HEK293 (cell line): ENCODE measurements around the gene GBP7.

Source experiments
- CTCF ChIA-PET: fragments of 350-600 bp; formaldehyde crosslinking; extraction: SDS; loops from one replicate; lab custom pipeline; 2021; ENCODE audit warnings: antibody characterized with exemption; lab: Yijun Ruan, JAX
- POLR2A ChIA-PET: fragments of 300-600 bp; formaldehyde crosslinking; extraction: SDS; loops from one replicate; lab custom pipeline; 2020; ENCODE audit warnings: antibody characterized with exemption, inconsistent platforms; lab: Yijun Ruan, JAX
- H3K27ac ChIP-seq: fragments of 200-500 bp; sonication (Bioruptor generic); 2 replicates; pipeline ENCODE4 v1.5.1; 2014; ENCODE audit warnings: low read depth, low read length, control low read depth, inconsistent platforms; ENCODE audit errors: extremely low read depth
- H3K36me3 ChIP-seq, 2 experiments: fragments of 200-500 bp in 1 of 2; sonication (Bioruptor generic) in 1 of 2; 1 replicate in 1 of 2; 2 replicates in 1 of 2; pipeline ENCODE4 v1.5.1; 2014 to 2017; ENCODE audit warnings: inconsistent platforms in 2 of 2, low read length in 2 of 2; ENCODE audit not compliant: control insufficient read depth in 2 of 2, insufficient read depth in 1 of 2
- H3K4me1 ChIP-seq: fragments of 200-500 bp; sonication (Bioruptor generic); 2 replicates; pipeline ENCODE4 v1.5.1; 2014; ENCODE audit warnings: mild to moderate bottlenecking, low read length, inconsistent platforms; ENCODE audit not compliant: control insufficient read depth, insufficient read depth
- H3K4me3 ChIP-seq: 2 replicates; pipeline ENCODE4 v1.5.1; 2011; ENCODE audit warnings: low read depth, mild to moderate bottlenecking, control low read depth, low read length, moderate library complexity
- H3K9me3 ChIP-seq: fragments of 200-500 bp; sonication (Bioruptor generic); 2 replicates; pipeline ENCODE4 v1.5.1; 2014; ENCODE audit warnings: low read depth, low read length, inconsistent platforms; ENCODE audit not compliant: control insufficient read depth, insufficient read depth
- GLI2 ChIP-seq: fragments of 450-650 bp; formaldehyde crosslinking; IDR thresholded peaks from 2 replicates; pipeline ENCODE4; 2017; ENCODE audit warnings: missing biosample characterization, missing genetic modification characterization, low read depth, borderline replicate concordance
- SCRT2 ChIP-seq: fragments of 450-650 bp; formaldehyde crosslinking; IDR thresholded peaks from 2 replicates; pipeline ENCODE4 v1.5.1; 2016; ENCODE audit warnings: missing biosample characterization, missing genetic modification characterization
- YY2 ChIP-seq: fragments of 450-650 bp; formaldehyde crosslinking; IDR thresholded peaks from 2 replicates; pipeline ENCODE4 v1.5.1; 2016; ENCODE audit warnings: missing biosample characterization, missing genetic modification characterization
- ZBTB10 ChIP-seq: fragments of 450-650 bp; formaldehyde crosslinking; IDR thresholded peaks from 2 replicates; pipeline ENCODE4 v1.5.1; 2016; ENCODE audit warnings: missing biosample characterization, missing genetic modification characterization
- ZBTB49 ChIP-seq: fragments of 450-650 bp; formaldehyde crosslinking; IDR thresholded peaks from 2 replicates; pipeline ENCODE4 v1.5.1; 2016; ENCODE audit warnings: missing biosample characterization, missing genetic modification characterization, low read depth
- ZBTB7A ChIP-seq: fragments of 450-650 bp; formaldehyde crosslinking; IDR thresholded peaks from 2 replicates; pipeline ENCODE4 v1.5.1; 2016; ENCODE audit warnings: low read depth, missing biosample characterization, missing genetic modification characterization
- ZFP69B ChIP-seq: fragments of 450-650 bp; formaldehyde crosslinking; IDR thresholded peaks from 2 replicates; pipeline ENCODE4 v1.5.1; 2016; ENCODE audit warnings: missing biosample characterization, missing genetic modification characterization
- ZNF133 ChIP-seq: fragments of 450-650 bp; formaldehyde crosslinking; IDR thresholded peaks from 2 replicates; pipeline ENCODE4 v1.5.1; 2016; ENCODE audit warnings: missing biosample characterization, missing genetic modification characterization
- ZNF174 ChIP-seq: fragments of 450-650 bp; formaldehyde crosslinking; IDR thresholded peaks from 2 replicates; pipeline ENCODE4 v1.5.0; 2017; ENCODE audit warnings: missing biosample characterization, mild to moderate bottlenecking, missing genetic modification characterization
- ZNF248 ChIP-seq: fragments of 450-650 bp; formaldehyde crosslinking; IDR thresholded peaks from 2 replicates; pipeline ENCODE4 v1.5.1; 2017; ENCODE audit warnings: missing biosample characterization, missing genetic modification characterization
- ZNF266 ChIP-seq: fragments of 450-650 bp; formaldehyde crosslinking; IDR thresholded peaks from 2 replicates; pipeline ENCODE4 v1.5.1; 2016; ENCODE audit warnings: missing biosample characterization, missing genetic modification characterization, low read depth
- ZNF37A ChIP-seq: fragments of 450-650 bp; IDR thresholded peaks from 2 replicates; pipeline ENCODE4 v1.5.1; 2018; ENCODE audit warnings: missing biosample characterization, missing genetic modification characterization
- ZNF433 ChIP-seq: fragments of 450-650 bp; formaldehyde crosslinking; IDR thresholded peaks from 2 replicates; pipeline ENCODE4 v1.5.1; 2016; ENCODE audit warnings: missing biosample characterization, missing genetic modification characterization, low read depth
- ZNF513 ChIP-seq: fragments of 450-650 bp; IDR thresholded peaks from 2 replicates; pipeline ENCODE4 v1.5.1; 2018; ENCODE audit warnings: missing biosample characterization, missing genetic modification characterization
- ZNF585B ChIP-seq: fragments of 450-650 bp; formaldehyde crosslinking; IDR thresholded peaks from 2 replicates; pipeline ENCODE4 v1.5.1; 2016; ENCODE audit warnings: missing biosample characterization, missing genetic modification characterization
- ZNF658 ChIP-seq: fragments of 450-650 bp; formaldehyde crosslinking; IDR thresholded peaks from 2 replicates; pipeline ENCODE4; 2016; ENCODE audit warnings: missing biosample characterization, missing genetic modification characterization
- ZNF747 ChIP-seq: fragments of 450-650 bp; formaldehyde crosslinking; IDR thresholded peaks from 2 replicates; pipeline ENCODE4 v1.5.1; 2016; ENCODE audit warnings: missing biosample characterization, missing genetic modification characterization
- ZNF768 ChIP-seq: fragments of 450-650 bp; formaldehyde crosslinking; IDR thresholded peaks from 2 replicates; pipeline ENCODE4 v1.5.1; 2018; ENCODE audit warnings: missing biosample characterization, mild to moderate bottlenecking, missing genetic modification characterization
- ZNF792 ChIP-seq: fragments of 450-650 bp; formaldehyde crosslinking; IDR thresholded peaks from 2 replicates; pipeline ENCODE4 v1.5.1; 2016; ENCODE audit warnings: missing biosample characterization, missing genetic modification characterization
- TF ChIP-seq, protein P1 (sequence below): fragments of 450-650 bp; formaldehyde crosslinking; IDR thresholded peaks from 2 replicates; pipeline ENCODE4 v1.5.1; 2016; ENCODE audit warnings: missing biosample characterization, missing genetic modification characterization
- TF ChIP-seq, protein P2 (sequence below): fragments of 450-650 bp; formaldehyde crosslinking; IDR thresholded peaks from 2 replicates; pipeline ENCODE4 v1.5.1; 2016; ENCODE audit warnings: missing biosample characterization, missing genetic modification characterization, borderline replicate concordance

Gene GBP7

DNA sequence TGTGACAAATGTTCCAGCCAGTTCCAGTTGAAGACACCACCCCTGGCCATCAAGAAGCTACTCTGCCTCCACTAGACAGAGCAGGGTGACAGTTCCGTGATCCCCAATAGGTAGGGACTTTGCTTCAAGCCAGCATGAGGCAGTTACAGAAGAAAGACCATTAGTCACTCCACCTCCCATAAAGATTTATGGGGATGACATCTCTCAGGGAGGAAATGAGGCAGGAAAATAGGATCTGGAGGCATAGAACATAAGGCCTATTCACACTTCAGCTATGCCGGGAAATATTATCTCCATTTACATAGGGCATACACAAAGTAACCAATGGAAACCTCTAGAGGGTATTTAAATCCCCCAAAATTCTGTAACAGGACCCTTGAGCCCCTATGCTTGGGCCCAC, 3.5 kb upstream of the GBP7 start:
- Histone ChIP-seq H3K9me3 (no peaks in the 10 kb centered on the region), H3K4me1 (no peaks in the 10 kb centered on the region), H3K4me3 (no peak overlapping the region), H3K27ac (no peak overlapping the region), H3K36me3 (no peaks in the 10 kb centered on the region)
- TF ChIP-seq ZNF747 (tag by site-specific recombination) (no peak), SCRT2 (tag by site-specific recombination) (no peak), YY2 (no peak), ZNF585B (tag by site-specific recombination) (no peak), ZNF174 (tag by site-specific recombination) (no peak), ZNF266 (tag by site-specific recombination) (no peak), GLI2 (no peak), ZNF768 (tag by site-specific recombination) (no peak), ZNF133 (tag by site-specific recombination) (no peak), ZNF248 (tag by site-specific recombination) (no peak), ZNF513 (no peak), ZNF792 (tag by site-specific recombination) (no peak), ZBTB7A (tag by site-specific recombination) (no peak), ZNF658 (tag by site-specific recombination) (no peak), ZFP69B (tag by site-specific recombination) (no peak), ZNF433 (no peak)
- TF ChIP-seq, protein P1, sequence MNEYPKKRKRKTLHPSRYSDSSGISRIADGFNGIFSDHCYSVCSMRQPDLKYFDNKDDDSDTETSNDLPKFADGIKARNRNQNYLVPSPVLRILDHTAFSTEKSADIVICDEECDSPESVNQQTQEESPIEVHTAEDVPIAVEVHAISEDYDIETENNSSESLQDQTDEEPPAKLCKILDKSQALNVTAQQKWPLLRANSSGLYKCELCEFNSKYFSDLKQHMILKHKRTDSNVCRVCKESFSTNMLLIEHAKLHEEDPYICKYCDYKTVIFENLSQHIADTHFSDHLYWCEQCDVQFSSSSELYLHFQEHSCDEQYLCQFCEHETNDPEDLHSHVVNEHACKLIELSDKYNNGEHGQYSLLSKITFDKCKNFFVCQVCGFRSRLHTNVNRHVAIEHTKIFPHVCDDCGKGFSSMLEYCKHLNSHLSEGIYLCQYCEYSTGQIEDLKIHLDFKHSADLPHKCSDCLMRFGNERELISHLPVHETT: no peak
- TF ChIP-seq, protein P2, sequence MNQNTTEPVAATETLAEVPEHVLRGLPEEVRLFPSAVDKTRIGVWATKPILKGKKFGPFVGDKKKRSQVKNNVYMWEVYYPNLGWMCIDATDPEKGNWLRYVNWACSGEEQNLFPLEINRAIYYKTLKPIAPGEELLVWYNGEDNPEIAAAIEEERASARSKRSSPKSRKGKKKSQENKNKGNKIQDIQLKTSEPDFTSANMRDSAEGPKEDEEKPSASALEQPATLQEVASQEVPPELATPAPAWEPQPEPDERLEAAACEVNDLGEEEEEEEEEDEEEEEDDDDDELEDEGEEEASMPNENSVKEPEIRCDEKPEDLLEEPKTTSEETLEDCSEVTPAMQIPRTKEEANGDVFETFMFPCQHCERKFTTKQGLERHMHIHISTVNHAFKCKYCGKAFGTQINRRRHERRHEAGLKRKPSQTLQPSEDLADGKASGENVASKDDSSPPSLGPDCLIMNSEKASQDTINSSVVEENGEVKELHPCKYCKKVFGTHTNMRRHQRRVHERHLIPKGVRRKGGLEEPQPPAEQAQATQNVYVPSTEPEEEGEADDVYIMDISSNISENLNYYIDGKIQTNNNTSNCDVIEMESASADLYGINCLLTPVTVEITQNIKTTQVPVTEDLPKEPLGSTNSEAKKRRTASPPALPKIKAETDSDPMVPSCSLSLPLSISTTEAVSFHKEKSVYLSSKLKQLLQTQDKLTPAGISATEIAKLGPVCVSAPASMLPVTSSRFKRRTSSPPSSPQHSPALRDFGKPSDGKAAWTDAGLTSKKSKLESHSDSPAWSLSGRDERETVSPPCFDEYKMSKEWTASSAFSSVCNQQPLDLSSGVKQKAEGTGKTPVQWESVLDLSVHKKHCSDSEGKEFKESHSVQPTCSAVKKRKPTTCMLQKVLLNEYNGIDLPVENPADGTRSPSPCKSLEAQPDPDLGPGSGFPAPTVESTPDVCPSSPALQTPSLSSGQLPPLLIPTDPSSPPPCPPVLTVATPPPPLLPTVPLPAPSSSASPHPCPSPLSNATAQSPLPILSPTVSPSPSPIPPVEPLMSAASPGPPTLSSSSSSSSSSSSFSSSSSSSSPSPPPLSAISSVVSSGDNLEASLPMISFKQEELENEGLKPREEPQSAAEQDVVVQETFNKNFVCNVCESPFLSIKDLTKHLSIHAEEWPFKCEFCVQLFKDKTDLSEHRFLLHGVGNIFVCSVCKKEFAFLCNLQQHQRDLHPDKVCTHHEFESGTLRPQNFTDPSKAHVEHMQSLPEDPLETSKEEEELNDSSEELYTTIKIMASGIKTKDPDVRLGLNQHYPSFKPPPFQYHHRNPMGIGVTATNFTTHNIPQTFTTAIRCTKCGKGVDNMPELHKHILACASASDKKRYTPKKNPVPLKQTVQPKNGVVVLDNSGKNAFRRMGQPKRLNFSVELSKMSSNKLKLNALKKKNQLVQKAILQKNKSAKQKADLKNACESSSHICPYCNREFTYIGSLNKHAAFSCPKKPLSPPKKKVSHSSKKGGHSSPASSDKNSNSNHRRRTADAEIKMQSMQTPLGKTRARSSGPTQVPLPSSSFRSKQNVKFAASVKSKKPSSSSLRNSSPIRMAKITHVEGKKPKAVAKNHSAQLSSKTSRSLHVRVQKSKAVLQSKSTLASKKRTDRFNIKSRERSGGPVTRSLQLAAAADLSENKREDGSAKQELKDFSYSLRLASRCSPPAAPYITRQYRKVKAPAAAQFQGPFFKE (tag by site-specific recombination): no peak
- ChIA-PET CTCF (no interaction called here), POLR2A (no interaction called here)

DNA sequence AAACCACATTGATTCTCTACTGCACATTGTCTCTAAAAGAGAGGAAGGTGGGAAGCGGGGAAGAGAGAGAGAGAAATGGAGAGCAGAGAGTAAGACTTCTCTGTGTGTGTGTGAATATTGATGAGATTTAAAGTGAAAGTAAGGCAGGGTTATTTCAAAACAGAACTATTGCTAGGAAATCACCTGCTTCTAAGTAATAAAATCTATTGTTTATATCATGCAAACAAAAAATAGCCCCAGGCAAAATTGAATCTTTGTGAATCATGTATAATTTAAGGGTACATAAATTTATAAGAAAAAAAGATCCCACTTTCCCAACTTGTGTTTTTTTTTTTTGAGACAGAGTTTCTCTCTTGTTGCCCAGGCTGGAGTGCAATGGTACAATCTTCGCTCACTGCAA, 1.2 kb upstream of the GBP7 start:
- H3K4me3 ChIP-seq: no peak overlapping the region
- CTCF ChIA-PET: interaction anchor here (0.5 kb wide), 1 partner anchor 278 kb away, joined by 3 read pairs; no protein-coding TSS in a partner anchor
- no peak for TF ChIP-seq ZBTB49 (tag by site-specific recombination)
- no peak for TF ChIP-seq ZBTB10 (tag by site-specific recombination)
- no peak for TF ChIP-seq ZNF174 (tag by site-specific recombination)
- no peak for TF ChIP-seq ZNF37A

More for the DNA sequence above, 1.2 kb upstream of the GBP7 start:
- Histone ChIP-seq H3K9me3 (no peaks in the 10 kb centered on the region), H3K4me1 (no peaks in the 10 kb centered on the region), H3K27ac (no peak overlapping the region), H3K36me3 (no peaks in the 10 kb centered on the region)
- POLR2A ChIA-PET: no interaction called here
